HG03565 (cell line): ENCODE measurements around the gene TCF7.

Source experiments
- ATAC-seq: cut with Tn5 transposase; IDR thresholded peaks from one replicate; pipeline ENCODE4 v1.9.1; 2021; ENCODE audit warnings: mild to moderate bottlenecking, moderate library complexity; ENCODE audit not compliant: unreplicated experiment

TCF7 gene

GRCh38 chr5:134088994-134089560 lies 25.4 kb upstream of the TCF7 start:
- ATAC-seq: no peak

- no peak for ATAC-seq
Measured at GRCh38 chr5:134090522-134090921, 24.0 kb upstream of the TCF7 start.

DNA sequence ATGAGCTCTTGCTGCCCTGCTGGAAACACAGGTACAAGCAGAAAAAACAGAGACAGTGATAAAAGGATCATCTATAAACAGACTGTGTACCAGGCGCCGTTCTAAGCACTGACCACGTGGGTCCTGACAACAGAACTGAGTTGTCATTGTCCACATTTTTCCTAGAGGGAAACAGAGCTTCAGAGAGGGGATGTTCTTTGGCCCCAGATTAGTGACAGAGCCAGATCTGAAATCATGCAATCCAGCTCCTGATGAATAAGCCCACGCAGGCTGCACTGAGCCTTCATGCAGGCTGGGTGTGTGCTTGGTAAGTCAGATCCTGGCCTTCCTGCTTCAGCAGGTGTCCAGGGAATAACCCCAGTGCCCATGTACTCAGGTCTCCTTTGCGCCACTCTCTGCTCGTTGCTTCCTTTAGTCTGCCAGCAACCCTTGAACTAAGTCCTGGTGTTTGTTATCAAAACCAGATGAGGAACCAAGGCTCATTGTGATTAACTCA lies 22.8 kb upstream of the TCF7 start:
- ATAC-seq: no peak

DNA sequence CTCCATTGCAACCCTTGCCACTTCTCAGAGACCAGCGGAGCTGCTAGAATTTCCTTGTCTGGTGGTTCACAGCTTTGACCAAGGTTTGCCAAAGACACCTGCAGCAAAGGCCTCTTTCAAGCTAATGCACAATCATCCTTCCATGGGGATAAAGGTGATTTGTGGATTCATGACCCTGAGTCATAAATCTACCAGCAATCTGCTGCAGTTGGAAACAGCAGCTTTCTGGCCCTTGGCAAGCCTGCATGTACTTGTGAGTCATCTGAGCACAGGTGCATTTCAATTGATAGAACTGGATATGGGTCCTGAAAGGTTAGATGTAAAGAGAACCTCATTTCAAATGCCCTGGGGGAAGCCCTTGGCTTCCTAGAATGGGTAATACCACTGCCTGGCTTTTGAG lies 21.6 kb upstream of the TCF7 start:
- no peak for ATAC-seq

DNA sequence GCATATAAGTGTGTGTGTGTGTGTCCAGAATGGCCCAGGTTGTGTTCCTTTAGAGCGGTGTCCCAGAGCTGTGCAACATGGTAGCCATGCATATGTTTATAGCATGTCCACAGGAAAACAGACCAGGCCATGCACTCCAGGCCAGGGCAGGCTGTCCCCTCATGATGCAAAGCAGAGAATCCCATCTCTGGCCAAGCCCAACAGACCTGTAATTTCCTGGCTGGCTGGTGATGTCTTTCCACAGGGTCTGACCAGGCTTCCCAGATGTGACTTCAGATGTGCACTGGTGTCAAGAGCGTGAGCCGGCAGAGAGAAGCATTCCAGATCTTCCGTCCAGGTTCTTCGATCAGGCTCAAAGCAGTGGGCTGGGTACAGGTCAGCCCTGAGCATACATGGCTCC lies 21.1 kb upstream of the TCF7 start:
- no peak for ATAC-seq

GRCh38 chr5:134095293-134095692 lies 19.2 kb upstream of the TCF7 start:
- ATAC-seq: no peak

- ATAC-seq: no peak
Measured at GRCh38 chr5:134095887-134096589, 18.4 kb upstream of the TCF7 start.

GRCh38 chr5:134097211-134097749 lies 17.2 kb upstream of the TCF7 start:
- no peak for ATAC-seq

GRCh38 chr5:134098690-134099089 lies 15.8 kb upstream of the TCF7 start:
- no peak for ATAC-seq

- no peak for ATAC-seq
Measured at GRCh38 chr5:134099288-134099872, 15.1 kb upstream of the TCF7 start.

DNA sequence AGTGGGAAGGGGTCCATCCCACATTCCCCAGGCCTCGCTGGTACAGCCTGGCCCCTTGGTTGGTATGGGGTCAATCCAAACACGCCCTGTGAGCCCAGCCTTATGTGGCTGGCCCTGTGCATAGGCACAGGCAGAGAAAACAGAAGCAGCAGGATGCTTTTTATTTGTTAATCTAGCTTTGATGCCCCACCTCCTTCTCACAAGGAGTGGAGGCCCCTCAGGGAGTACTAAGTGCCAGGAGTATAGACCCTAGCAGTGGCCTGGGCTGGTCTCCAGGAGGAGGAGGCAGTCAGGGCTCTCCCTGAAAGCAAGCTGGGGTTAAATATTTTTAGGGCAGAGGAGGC lies 14.6 kb upstream of the TCF7 start:
- ATAC-seq: no peak

DNA sequence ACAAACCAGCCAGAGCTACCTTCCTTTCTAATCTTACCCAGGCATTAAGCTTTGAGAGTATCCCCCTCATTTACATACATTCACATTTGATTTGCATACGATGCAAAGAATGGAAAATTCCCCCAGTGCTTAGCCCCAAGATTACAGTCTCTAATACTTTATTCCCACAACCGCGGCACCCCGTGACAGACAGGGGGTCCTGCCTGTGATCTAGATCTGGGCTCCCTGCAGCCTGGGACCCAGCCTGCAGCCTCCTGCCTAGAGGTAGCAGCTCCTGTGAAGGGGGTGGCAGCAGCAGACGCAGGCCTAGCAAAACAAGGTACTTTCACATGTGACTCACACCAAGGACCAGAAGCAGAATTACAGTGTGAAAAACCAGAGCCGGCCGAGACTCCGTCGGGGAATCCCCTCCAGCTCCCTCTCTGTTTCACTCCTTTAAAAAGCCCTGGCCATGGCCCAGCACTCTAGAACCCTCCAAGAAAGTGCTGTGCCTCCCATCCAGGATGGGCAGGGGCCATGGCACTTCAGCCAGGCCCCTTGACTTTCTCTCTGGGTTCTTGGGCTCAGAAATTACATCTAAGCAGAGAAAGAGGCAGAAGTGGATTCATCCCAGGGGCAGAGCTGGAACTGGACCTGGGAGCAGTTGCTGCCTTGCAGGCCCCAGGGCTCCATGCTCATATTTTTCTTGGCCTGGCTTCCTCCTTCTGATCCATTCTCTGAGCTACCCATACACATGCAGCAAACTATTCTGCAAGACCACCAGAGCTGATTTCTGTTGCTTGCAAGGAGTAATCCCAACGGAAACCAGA lies 14.0 kb upstream of the TCF7 start:
- peak; percentile 65 for ATAC-seq

DNA sequence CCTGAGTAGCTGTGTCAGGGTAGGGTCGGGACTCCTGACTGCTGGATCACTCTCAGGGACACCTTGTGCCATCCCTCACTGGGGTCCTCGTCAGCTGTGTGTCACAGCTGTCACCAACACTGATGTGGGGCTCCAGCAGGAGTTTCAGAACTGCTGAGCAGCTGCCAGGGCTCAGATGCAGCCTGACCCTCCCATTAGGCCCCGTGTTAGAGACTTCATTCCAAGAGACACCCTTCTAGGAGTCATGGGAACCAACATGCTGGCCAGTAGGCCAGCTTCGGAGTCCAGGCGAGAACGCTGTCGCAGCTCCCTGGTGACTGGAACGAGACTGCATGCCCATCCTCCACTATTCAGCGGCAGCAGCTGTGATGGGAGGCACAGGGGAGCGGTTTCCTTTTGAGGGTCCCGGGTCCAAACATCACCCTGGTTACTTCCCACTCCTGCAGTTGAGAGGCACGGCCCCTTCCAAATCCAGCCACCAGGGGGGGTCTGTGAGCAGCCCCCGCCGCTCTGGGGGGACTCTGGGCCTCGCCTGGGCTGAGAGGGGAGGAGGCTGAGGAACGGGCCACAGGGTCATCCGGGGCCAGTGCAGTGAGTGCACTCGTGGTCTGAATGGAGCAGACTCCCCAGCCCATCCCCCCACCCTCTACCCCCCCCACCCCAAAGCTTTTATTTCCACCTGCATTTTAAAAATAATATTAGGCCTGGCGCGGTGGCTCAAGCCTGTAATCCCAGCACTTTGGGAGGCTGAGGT lies 12.6 kb upstream of the TCF7 start:
- ATAC-seq: no peak

DNA sequence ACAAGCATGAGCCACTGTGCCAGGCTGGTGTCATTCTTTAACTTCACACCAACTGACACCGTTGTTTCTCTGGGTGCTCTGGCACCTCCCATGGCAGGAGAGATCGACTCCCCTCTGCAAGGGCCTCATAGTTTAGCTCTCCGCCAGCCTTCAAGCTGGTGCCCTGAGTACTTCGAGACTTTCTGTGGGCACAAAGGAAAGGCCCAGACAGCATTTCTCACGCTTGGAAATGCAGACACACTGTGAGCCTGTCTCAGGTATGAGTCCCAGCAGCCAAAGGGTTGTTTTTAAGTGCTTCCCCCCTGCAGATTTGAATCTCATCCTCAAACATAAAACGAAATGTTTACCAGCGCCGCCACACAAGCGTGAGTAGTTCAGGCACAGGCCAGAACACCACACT lies 11.1 kb upstream of the TCF7 start:
- ATAC-seq: no peak

GRCh38 chr5:134103998-134104654 lies 10.4 kb upstream of the TCF7 start:
- ATAC-seq: no peak

DNA sequence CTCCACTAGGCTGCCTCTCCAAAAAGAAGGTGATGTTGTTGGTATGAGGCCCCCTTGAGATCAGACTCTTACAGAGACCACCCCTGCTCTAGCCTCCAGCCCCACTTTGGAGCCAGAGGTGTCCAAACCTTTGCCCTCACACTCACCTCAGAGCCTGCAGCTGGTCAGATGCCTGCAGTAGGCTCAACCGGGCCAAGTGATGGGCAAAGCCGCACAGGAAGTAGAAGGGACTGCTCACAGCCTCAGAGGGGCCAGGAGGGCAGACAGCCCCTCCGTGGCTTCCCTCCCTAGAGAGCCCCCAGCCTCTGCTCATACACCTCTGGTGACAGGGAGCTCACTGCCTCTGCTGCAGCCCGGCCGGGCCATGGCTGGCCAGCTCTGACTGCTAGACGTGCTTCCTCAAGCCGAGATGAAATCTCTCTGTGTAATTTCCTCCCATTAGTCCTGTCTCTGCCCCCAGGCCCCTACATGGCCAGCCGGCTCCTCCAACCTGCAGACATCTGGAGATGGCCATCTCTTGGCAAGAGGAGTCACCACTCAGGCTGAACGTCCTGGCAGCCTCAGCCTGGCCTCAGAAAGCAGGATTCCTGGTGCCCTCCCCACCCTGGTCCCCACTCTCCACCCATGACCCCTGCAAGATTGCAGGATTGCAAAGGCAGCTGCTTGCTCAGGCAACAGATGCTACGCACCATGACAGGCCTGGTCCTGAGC lies 7.3 kb upstream of the TCF7 start:
- no peak for ATAC-seq

- ATAC-seq: no peak
Measured at GRCh38 chr5:134107779-134108178, 6.7 kb upstream of the TCF7 start.

GRCh38 chr5:134110382-134110781 lies 4.1 kb upstream of the TCF7 start:
- ATAC-seq: no peak
